Gastroesophageal sphincter (tissue), 4 donors: ENCODE results near the gene TMC6. TPM values are rescaled to one million over a fixed set of nuclear protein-coding genes. Genes with fewer than 3 reads are reported as not detected.
A peak's percentile ranks its signal among the peaks of the same experiment; 100 is the strongest.

Experiments used
- ATAC-seq: fragments of 150-250 bp; one replicate; pipeline ENCODE4 v1.9.1; 2016; ENCODE audit warnings: mild to moderate bottlenecking, moderate library complexity
- H3K27ac ChIP-seq, 4 donors: fragments of 200-600 bp; sonication (generic) in 3 of 4; 1 replicate in 3 of 4; 2 replicates in 1 of 4; pipeline ENCODE4 v1.5.1; 2016 to 2019
- H3K27me3 ChIP-seq: fragments of 200-600 bp; sonication (generic); one replicate; pipeline ENCODE4 v1.5.1; 2019
- H3K36me3 ChIP-seq, 2 donors: fragments of 200-600 bp; sonication (generic); one replicate each; pipeline ENCODE4 v1.5.1; 2019; ENCODE audit warnings: control low read depth in 1 of 2
- H3K4me1 ChIP-seq, 3 donors: fragments of 200-600 bp; sonication (generic); 1 replicate in 2 of 3; 2 replicates in 1 of 3; pipeline ENCODE4 v1.5.1; 2016 to 2019; ENCODE audit warnings: control low read depth in 2 of 3
- H3K4me3 ChIP-seq, 2 donors: fragments of 200-600 bp; sonication (generic); one replicate each; pipeline ENCODE4 v1.5.1; 2019; ENCODE audit warnings: mild to moderate bottlenecking in 1 of 2, moderate library complexity in 1 of 2
- H3K9me3 ChIP-seq, 3 donors: fragments of 200-600 bp; sonication (generic); one replicate each; pipeline ENCODE4 v1.5.1; 2017 to 2019; ENCODE audit warnings: control low read depth in 2 of 3
- CTCF ChIP-seq, 4 experiments: fragments of 200-600 bp in 2 of 4; fragments of 450-650 bp in 2 of 4; sonication (generic) in 1 of 4; IDR thresholded peaks; one replicate each; pipeline ENCODE4 v1.5.1; 2017 to 2019; ENCODE audit warnings: antibody characterized with exemption in 4 of 4, mild to moderate bottlenecking in 2 of 4, moderate library complexity in 2 of 4
- EP300 ChIP-seq: sonication (generic); formaldehyde crosslinking; IDR thresholded peaks from one replicate; pipeline ENCODE4 v1.6.1; 2017; ENCODE audit warnings: antibody characterized with exemption, mild to moderate bottlenecking
- POLR2A ChIP-seq, 2 donors: fragments of 450-650 bp; IDR thresholded peaks; one replicate each; pipeline ENCODE4 v1.6.1; 2017; ENCODE audit warnings: antibody characterized with exemption in 2 of 2, mild to moderate bottlenecking in 2 of 2, moderate library complexity in 1 of 2
- POLR2AphosphoS5 ChIP-seq: sonication (generic); formaldehyde crosslinking; IDR thresholded peaks from one replicate; pipeline ENCODE4 v1.6.1; 2017; ENCODE audit warnings: antibody characterized with exemption
- WGBS, 2 donors: methylation state at CpG; one replicate each; pipeline ENCODE4 v1.1.5; 2018; ENCODE audit warnings: low coverage in 1 of 2; 5-methylcytosine and 5-hydroxymethylcytosine counted together
- total RNA-seq, 4 donors: library from RNA; depleted of rRNA; stranded (reverse); fragments of >200 nt; gene quantifications; one replicate each; pipeline ENCODE4 v1.1.0, GENCODE V29; 2016

The TMC6 gene
- total RNA-seq, 4 donors from 2014 or later: 12.4 to 19.0 (median 15.5) TPM

DNA sequence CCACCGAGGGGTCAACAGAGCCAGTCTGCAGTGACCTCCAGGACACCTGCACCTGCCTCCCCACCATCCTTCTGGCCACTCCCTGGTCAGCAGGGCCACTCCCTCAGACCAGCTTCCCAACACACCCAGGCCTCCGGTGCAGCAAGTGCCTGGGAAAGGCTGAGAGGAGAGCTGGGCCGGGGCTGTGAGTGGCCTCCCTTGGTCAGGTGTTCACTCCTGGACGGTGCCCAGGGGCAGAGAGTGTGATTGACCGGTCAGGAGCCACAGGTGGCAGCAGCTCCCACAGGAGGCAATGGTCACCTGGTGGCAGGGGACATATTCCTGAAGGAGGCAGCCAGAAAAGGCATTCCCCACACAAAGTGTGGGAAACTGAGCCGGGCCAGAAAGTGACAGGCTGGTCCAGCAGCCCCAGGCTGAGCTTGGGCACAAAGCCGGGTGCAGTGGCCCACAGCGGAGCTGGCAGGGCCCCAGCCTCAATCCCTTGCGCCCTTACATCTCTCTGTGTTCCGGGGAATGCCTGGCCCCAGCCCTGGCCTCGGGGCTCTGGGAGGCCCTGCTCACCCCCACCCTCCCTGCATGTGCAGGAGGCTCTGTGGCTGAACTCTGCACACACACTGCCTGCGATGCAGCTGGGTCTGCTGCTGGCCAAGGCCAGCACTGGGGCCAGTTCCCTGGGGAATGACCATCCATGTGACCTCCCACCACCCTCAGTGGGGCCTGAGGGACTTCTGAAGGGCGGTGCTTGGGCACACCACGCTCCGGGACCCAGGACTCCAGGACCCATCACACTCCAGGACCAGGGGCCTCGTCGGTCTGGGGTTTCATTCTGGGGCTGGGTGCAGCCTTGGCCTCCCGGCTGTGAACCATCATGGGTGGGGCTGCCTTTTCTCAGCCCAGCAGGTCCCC, 16.4 kb upstream of the TMC6 start:
- no peak for TF ChIP-seq EP300
- TF ChIP-seq CTCF (IDR thresholded peaks at IDR 0.05): no peak
- TF ChIP-seq POLR2AphosphoS5: no peak
- TF ChIP-seq POLR2A (IDR thresholded peaks at IDR 0.05): no peak
- Histone ChIP-seq H3K27me3 (no peaks in the 10 kb centered on the region), H3K4me3 (no peak overlapping the region), H3K4me1 (peaks cover 0 to 63% (median 22%) of the 10 kb centered on the region in 3 donors), H3K9me3 (no peaks in the 10 kb centered on the region), H3K27ac (peak overlapping the region in 3 of 4 donors; percentile 65 to 67 (median 66)), H3K36me3 (no peaks in the 10 kb centered on the region)
- no CpG with 5 or more reads among the region's 18 CpGs for WGBS, 2 donors
- peak; percentile 14 for ATAC-seq

- H3K27me3 ChIP-seq: no peaks in the 10 kb centered on the region
- ATAC-seq: peak; percentile 73
- no peak for TF ChIP-seq POLR2A (IDR thresholded peaks at IDR 0.05)
- peak; percentile 38 for TF ChIP-seq POLR2AphosphoS5
- TF ChIP-seq EP300: no peak
- peak in 3 of 4 experiments; percentile 17 to 33 (median 33) for TF ChIP-seq CTCF (IDR thresholded peaks at IDR 0.05)
- no peaks in the 10 kb centered on the region for H3K9me3 ChIP-seq
- WGBS, 2 donors: 18% methylated on average over 2 of the region's 11 CpGs; no CpG with 5 or more reads in 1 of the 2 donors
- no peak overlapping the region for H3K4me3 ChIP-seq
- peaks cover 0 to 63% (median 22%) of the 10 kb centered on the region in 3 donors for H3K4me1 ChIP-seq
- H3K27ac ChIP-seq: peak overlapping the region in 3 of 4 donors; percentile 65 to 67 (median 66)
- no peaks in the 10 kb centered on the region for H3K36me3 ChIP-seq
These were observed 15.7 kb upstream of the TMC6 start for GRCh38 chr17:78144147-78144719.

- TF ChIP-seq CTCF (IDR thresholded peaks at IDR 0.05) (no peak), POLR2AphosphoS5 (no peak), POLR2A (IDR thresholded peaks at IDR 0.05) (no peak), EP300 (no peak)
- no peak for ATAC-seq
- H3K27me3 ChIP-seq: no peaks in the 10 kb centered on the region
- peaks cover 0 to 60% (median 22%) of the 10 kb centered on the region in 3 donors for H3K4me1 ChIP-seq
- H3K4me3 ChIP-seq: no peak overlapping the region
- peak overlapping the region in 3 of 4 donors; percentile 65 to 67 (median 66) for H3K27ac ChIP-seq
- 93% methylated on average over 5 of the region's 21 CpGs; no CpG with 5 or more reads in 1 of the 2 donors for WGBS, 2 donors
- H3K9me3 ChIP-seq: no peaks in the 10 kb centered on the region
- H3K36me3 ChIP-seq: no peaks in the 10 kb centered on the region
These were observed 14.9 kb upstream of the TMC6 start for GRCh38 chr17:78143214-78144146.

- WGBS, 2 donors: 20 to 60% methylated on average over 1 to 2 of the region's 16 CpGs
- TF ChIP-seq POLR2AphosphoS5: no peak
- no peak for TF ChIP-seq EP300
- TF ChIP-seq CTCF (IDR thresholded peaks at IDR 0.05): no peak
- Histone ChIP-seq H3K27ac (no peak overlapping the region), H3K27me3 (no peaks in the 10 kb centered on the region), H3K9me3 (no peaks in the 10 kb centered on the region), H3K4me1 (peaks cover 0 to 60% (median 22%) of the 10 kb centered on the region in 3 donors), H3K4me3 (no peak overlapping the region), H3K36me3 (no peaks in the 10 kb centered on the region)
- no peak for ATAC-seq
These were observed 13.7 kb upstream of the TMC6 start for GRCh38 chr17:78142119-78142861.
